GM18526 (cell line): Measurements from ENCODE around the gene NUMA1.

Experiments
- POLR2A ChIP-seq: IDR thresholded peaks from 3 replicates; pipeline ENCODE4 v1.6.1; 2011; ENCODE audit not compliant: insufficient read length; ENCODE audit errors: extremely low read depth

NUMA1 gene

DNA sequence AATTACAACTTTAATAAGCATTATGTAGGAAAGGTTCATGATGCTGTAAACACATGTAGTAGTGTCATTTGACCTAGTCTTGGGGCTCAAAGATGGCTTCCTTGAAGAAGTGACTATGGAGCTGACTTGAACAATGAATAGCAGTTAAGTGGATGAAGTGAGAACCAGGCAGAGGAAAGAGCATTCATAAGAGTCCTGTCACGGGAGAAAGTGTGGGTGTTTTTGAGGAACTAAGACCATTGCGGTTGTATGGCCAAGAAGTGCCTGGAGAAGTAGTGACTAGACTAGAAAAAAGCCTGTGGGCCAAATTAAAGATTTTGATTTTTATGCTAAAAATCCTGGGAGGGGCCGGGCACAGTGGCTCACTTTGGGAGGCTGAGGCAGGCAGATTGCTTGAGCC is 88.8 kb downstream of the NUMA1 start:
- TF ChIP-seq POLR2A = no peak

DNA sequence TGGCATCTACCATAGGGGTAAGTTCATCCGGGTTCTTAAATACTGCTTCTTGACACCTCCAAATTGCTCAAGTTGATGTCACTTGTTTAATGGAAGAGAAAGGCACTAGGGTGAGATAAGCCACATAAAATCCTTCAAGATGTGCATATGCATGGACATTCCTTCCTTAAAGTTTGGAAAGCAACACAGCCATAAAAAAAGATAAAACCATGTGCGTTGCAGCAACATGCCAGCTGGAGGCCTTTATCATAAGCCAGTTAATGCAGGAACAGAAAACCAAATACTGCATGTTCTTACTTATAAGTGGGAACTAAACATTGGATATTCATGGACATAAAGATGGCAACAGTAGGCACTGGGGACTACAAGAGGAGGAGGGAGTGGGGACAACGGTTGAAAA is 89.6 kb downstream of the NUMA1 start:
- no peak for TF ChIP-seq POLR2A

DNA sequence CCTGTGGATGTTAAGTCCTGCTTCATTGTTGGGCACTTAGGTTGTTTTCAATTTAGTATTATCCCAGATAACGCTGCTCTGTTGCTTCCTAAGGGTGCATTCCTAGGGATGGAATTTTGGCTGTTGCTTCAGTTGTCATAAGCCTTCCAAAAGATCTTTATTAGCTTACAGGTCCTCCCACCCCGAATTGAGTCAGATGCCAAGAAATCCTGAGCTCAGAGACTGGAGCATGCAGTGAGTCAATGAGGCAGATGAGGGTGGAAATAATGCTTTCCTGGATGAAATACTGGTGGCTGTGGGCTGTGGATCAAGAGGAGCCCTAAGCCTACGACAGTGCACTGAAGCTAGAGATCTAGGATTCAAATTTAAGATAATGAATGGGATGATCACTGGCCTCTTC is 92.3 kb downstream of the NUMA1 start:
- no peak for TF ChIP-seq POLR2A

DNA sequence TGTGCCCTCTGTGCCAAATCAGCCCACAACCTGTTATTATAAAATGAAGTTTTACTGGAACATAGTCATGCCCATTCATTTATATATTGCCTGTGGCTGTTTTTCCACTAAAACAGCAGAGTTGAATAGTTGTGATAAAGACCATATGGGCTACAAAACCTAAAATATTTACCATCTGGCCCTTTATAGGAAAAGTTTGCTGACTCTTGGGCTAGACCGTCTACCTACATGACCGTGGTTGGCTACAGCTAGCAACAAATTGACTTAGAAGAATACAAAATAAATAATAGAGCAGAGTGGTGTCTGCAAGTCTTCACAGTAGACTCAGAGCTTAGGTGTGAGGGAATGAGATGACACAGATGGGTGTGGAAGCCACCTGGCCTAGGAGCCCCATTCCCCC is 92.8 kb downstream of the NUMA1 start:
- no peak for TF ChIP-seq POLR2A

DNA sequence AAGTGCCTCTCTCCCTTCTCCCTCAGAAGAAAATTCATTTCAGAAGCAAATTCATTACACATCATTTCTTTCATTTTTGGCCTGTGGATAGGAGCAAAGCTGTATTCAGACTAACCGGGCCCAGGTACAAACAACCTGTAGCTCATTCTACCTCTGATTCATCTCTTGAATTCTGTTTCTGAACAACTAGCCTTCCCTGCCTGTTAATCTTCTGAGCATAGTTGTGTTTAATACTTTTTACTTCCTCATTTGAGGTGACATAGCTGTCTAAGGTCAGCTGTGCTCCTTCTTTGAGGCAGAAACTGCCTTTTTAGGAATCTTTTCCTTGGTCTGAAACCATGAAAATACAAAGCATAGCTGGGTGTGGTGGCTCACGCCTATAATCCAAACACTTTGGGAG is 94.2 kb downstream of the NUMA1 start:
- TF ChIP-seq POLR2A = no peak

DNA sequence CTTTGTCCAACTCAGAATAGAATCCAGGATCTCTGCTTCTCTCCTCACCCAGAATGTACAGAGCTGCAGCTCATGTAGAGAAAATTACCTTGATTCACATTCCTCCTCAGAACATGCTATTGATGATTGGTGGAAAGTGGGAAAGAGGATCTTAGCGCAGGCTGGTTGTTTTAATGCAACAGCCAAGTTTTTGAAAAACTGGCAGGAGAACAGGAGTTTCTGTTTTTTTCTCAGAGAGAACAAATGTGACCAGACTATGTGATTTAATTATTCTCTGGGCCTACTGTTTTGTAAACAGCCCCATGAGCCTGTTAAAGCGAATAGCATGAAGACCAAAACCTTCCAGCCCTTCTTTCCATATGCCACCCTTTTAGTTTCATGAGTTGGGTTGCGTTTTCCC is 100.7 kb downstream of the NUMA1 start:
- TF ChIP-seq POLR2A = no peak

DNA sequence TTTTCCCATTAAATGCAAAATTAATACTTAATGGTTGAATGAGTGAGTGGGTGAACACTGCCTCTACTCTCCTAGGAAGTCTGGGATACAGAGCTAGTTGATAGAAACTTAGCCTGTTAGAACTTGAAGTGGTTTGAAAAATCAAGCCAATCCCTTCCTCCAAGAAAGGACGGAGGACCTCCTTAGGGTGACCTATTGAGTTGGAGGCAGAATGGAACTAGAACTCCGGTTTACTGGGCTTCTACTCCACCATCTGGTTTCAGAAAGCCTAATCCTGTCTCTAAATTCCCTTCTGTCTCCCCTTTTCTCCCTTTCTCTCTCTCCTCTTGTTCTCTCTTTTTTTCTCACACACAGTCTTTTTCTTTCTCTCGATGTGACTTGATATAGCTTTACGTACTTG is 101.2 kb downstream of the NUMA1 start:
- no peak for TF ChIP-seq POLR2A

DNA sequence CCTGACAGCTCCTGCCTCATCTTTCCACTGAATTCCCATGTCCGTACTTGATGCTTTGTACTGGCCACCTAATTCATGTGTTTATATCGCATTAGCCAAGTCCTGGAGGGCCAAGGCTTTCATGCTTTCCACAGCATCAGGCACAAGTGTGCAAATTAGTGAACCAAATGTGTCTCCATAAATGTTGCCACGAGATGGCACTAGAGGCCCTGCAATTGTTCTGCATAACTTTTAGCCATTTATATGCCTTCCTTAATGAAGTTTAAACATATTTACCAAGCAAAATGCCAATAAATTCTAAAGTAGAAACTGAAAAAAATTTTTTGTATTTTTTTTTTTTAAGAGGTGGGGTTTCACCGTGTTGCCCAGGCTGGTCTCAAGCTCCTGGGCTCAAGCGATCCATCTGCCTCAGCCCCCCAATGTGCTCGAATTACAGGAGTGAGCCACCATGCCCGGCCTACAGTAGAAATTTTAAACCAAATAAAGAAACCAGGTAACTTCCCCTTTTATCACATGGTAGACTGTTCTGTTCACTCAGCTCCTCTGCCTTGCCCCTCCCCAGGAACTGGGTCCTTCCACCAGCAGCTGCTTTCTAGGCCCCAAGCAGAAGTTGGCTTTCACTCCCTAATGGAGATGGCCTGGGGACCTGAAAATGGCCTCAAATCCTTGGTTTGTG is 102.5 kb downstream of the NUMA1 start:
- no peak for TF ChIP-seq POLR2A

DNA sequence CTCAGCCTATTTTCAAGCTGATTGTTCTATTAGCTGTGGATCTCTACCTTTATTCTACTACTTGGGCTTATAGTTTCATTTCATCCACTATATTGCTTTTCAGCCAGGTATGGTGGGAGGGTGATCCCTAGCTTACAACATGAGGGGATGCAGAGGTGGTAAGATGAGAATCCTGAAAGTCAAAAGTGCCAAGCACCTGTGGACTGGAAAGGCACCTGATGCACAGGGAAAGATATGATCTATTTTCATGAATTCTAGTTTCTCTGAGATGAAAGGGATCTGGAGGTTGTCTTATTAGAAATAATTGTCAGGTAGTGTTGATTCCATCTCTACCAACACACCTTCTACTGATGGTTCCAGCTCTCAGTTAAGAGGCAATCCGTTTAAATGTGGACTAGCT is 103.3 kb downstream of the NUMA1 start:
- TF ChIP-seq POLR2A = no peak

DNA sequence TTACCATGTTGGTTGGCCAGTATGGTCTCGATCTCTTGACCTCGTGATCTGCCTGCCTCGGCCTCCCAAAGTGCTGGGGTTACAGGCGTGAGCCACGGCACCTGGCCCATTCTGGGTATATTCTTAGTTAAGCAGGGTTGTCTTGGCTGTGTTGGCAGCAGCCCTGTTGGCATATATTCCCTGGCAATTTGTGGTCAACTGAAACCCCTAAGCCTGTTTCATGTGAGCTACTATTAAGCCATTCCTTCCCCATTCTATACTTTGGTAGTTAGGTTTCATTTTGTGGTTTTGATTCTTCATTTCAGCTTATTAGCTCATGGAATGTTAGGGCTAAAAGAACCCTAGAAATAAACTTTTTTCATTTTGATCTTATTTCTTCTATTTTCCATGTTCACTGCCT is 103.8 kb downstream of the NUMA1 start:
- no peak for TF ChIP-seq POLR2A

DNA sequence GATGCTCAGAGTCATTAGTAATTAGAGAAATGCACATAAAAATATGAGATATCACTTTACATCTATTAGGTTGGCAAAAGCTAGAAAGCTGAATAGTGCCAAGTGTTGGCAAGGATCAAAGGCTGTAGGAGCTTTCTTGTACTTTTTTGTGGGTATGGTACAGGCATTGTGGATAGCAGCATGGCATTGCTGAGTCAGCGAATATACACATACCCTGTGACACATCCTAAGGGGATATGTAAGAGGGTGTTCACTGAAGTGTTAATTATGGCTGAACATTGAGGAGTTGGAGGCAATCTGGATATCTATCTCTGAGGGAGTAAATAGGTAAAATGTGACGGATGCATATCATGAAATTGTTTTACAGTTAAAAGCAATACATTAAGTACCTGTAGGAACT is 108.7 kb downstream of the NUMA1 start:
- no peak for TF ChIP-seq POLR2A

DNA sequence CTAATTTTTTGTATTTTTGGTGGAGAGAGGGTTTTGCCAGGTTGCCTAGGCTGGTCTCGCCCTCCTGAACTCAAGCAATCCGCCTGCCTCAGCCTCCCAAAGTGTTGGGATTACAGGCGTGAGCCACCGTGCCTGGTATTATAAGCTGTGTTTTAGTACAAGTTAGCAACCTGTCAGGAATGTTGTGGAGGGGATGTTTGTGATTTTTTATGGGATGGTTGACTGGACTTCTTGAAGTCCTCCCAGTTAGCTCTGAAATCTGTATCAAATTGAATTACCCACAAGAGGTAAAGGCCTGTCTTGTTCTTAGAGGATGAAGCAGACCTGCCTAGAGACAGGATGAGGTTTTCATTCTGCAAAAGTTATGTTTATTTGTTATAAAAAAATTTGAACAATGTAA is 115.7 kb downstream of the NUMA1 start:
- no peak for TF ChIP-seq POLR2A

DNA sequence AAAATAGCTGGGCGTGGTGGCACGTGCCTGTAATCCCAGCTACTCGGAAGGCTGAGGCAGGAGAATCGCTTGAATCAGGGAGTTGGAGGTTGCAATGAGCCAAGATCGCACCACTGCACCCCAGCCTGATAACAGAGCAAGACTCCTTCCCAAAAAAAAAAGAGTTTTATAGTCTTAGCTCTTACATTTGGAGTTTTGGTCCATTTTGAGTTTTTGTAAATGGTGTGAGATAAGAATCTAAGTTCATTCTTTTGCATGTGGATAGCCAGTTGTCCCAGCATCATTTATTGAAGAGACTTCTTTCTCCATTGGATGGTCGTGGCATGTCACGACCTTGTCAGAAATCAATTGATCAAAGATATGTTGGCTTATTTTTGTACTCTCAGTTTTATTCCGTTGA is 116.9 kb downstream of the NUMA1 start:
- no peak for TF ChIP-seq POLR2A

DNA sequence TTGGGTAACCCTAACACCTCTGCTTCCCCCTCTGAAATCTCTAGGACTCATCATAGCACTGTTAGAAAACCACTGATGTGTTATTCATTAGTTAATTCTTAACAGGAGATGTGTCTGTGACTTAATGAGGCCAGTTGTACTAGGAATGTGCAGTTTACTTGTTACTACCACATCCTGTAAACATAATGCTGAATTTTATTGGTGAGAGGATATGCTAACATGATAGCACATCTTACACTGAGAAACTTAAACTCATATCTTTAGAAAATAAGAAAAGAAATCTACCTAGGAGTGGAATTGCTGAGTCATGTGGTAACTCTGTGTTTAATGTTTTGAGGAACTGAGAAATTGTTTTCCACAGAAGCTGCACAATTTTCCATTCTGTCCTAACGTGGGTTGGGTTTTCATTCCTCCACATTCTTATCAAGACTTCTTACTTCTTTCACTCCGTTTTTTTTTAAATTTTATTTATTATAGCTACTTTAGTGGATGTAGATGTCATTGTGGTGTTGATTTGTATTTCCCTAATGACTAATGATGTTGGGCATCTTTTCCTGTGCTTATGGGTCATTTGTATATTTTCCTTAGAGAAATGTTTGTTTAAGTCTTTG is 117.8 kb downstream of the NUMA1 start:
- TF ChIP-seq POLR2A = no peak

DNA sequence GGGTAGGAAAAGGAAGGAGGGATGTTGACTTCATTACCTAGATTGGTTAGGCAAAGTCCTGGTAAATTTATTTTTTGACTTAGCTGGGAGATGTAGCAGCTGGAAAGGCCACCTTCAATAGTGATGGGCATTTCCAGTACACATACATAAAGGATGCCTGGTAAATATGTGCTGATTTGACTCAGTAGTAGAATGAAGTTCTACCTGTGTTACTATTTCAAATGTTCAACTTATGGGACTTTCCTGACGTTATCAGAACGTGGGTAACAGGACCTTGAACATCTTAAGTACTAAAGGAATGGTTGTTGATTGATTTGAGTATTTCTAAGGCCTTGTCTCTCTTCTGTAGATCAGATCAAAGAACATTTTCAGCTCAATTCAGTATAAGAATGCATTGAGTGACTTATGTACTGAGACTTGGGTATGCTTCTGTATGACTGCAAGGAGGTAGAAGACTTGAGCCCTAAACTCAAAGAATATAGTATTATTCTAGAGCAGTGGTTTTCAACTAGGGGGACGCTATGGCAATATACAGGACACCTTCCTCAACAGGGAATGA is 124.4 kb downstream of the NUMA1 start:
- TF ChIP-seq POLR2A = no peak
